Measurements from ENCODE around the gene FAM120B. TPM values are rescaled to one million over a fixed set of nuclear protein-coding genes. Genes with fewer than 3 reads are reported as not detected.

The FAM120B gene
- total RNA-seq, 2 donors from 2014 or later = 14.7 to 18.6 TPM

- TF ChIP-seq, protein P1, sequence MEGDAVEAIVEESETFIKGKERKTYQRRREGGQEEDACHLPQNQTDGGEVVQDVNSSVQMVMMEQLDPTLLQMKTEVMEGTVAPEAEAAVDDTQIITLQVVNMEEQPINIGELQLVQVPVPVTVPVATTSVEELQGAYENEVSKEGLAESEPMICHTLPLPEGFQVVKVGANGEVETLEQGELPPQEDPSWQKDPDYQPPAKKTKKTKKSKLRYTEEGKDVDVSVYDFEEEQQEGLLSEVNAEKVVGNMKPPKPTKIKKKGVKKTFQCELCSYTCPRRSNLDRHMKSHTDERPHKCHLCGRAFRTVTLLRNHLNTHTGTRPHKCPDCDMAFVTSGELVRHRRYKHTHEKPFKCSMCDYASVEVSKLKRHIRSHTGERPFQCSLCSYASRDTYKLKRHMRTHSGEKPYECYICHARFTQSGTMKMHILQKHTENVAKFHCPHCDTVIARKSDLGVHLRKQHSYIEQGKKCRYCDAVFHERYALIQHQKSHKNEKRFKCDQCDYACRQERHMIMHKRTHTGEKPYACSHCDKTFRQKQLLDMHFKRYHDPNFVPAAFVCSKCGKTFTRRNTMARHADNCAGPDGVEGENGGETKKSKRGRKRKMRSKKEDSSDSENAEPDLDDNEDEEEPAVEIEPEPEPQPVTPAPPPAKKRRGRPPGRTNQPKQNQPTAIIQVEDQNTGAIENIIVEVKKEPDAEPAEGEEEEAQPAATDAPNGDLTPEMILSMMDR (IDR thresholded peaks at IDR 0.05) = no peak
- Histone ChIP-seq H3K36me3 (peaks cover 14% of the 10 kb centered on the region), H3K27me3 (no peaks in the 10 kb centered on the region), H3K4me1 (peaks cover 0 to 7% of the 10 kb centered on the region in 2 donors), H3K9me3 (no peaks in the 10 kb centered on the region), H3K4me3 (no peak overlapping the region), H3K27ac (no peak overlapping the region)
- no peak for DNase-seq (ENCODE audit: low spot score)
Observed at GRCh38 chr6:170375661-170376060, 69.1 kb downstream of the FAM120B start.

- H3K4me3 ChIP-seq = no peak overlapping the region
- H3K27ac ChIP-seq = no peak overlapping the region
- H3K9me3 ChIP-seq = no peaks in the 10 kb centered on the region
- peaks cover 0 to 7% of the 10 kb centered on the region in 2 donors for H3K4me1 ChIP-seq
- TF ChIP-seq, protein P1 (IDR thresholded peaks at IDR 0.05) = no peak
- no peak for DNase-seq (ENCODE audit: low spot score)
- H3K27me3 ChIP-seq = no peaks in the 10 kb centered on the region
- H3K36me3 ChIP-seq = peaks cover 7% of the 10 kb centered on the region
Observed at GRCh38 chr6:170376386-170377043, 70.0 kb downstream of the FAM120B start.

DNA sequence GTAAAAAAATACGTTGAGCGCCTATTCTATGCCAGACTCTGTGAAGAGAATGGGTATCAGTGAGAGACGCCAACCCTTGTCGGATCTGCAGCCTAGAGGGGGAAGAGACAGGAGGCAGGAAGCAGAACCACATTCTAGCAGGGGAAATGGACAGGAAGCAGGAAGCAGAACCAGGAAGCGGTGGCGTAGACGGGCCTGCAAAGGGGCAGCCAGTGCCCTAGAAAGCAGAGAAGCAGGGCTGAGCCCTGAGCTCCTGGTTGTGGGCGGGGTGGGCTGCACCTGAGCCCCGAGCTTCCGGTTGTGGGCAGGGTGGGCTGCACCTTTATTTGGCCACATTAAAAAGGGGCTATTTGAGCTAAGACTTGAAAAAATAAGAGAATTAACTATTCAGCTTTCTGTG is 71.9 kb downstream of the FAM120B start:
- TF ChIP-seq, protein P1 (IDR thresholded peaks at IDR 0.05) = no peak
- Histone ChIP-seq H3K4me3 (no peak overlapping the region), H3K27ac (no peak overlapping the region), H3K4me1 (peaks cover 0 to 7% of the 10 kb centered on the region in 2 donors), H3K9me3 (no peaks in the 10 kb centered on the region), H3K27me3 (no peaks in the 10 kb centered on the region), H3K36me3 (no peaks in the 10 kb centered on the region)
- no peak for DNase-seq (ENCODE audit: low spot score)

GRCh38 chr6:170381562-170381961 is 75.0 kb downstream of the FAM120B start:
- no peak for DNase-seq (ENCODE audit: low spot score)
- H3K36me3 ChIP-seq = no peaks in the 10 kb centered on the region
- H3K27ac ChIP-seq = no peak overlapping the region

GRCh38 chr6:170383466-170384035 is 77.0 kb downstream of the FAM120B start:
- Histone ChIP-seq H3K9me3 (no peaks in the 10 kb centered on the region), H3K4me1 (peaks cover 0 to 3% of the 10 kb centered on the region in 2 donors), H3K27me3 (no peaks in the 10 kb centered on the region), H3K27ac (no peak overlapping the region), H3K36me3 (peaks cover under 1% of the 10 kb centered on the region), H3K4me3 (no peak overlapping the region)
- TF ChIP-seq, protein P1 (IDR thresholded peaks at IDR 0.05) = no peak
- DNase-seq (ENCODE audit: low spot score) = no peak

More at GRCh38 chr6:170381562-170381961, 75.0 kb downstream of the FAM120B start:
- Histone ChIP-seq H3K4me3 (no peak overlapping the region), H3K4me1 (peaks cover 0 to 7% of the 10 kb centered on the region in 2 donors), H3K9me3 (no peaks in the 10 kb centered on the region), H3K27me3 (no peaks in the 10 kb centered on the region)
- TF ChIP-seq, protein P1 (IDR thresholded peaks at IDR 0.05) = no peak

Data from right atrium auricular region (tissue), 2 donors.